HepG2 (cell line): ENCODE data around the gene STX1B. TPM values are rescaled to one million over a fixed set of nuclear protein-coding genes. Genes with fewer than 3 reads are reported as not detected.

Source experiments
- AHDC1 ChIP-seq: sonication (generic); formaldehyde crosslinking; IDR thresholded peaks from 2 replicates; pipeline ENCODE4 v1.5.1; 2020; ENCODE audit warnings: mild to moderate bottlenecking, missing genetic modification reagents, borderline replicate concordance
- CERS6 ChIP-seq: sonication (generic); formaldehyde crosslinking; IDR thresholded peaks from 2 replicates; pipeline ENCODE4 v1.5.0; 2020; ENCODE audit warnings: missing genetic modification reagents
- DBP ChIP-seq: sonication (generic); formaldehyde crosslinking; IDR thresholded peaks from 2 replicates; pipeline ENCODE4 v1.4.0; 2020; ENCODE audit warnings: missing genetic modification reagents; ENCODE audit errors: not compliant biosample characterization
- GRHL1 ChIP-seq: sonication (generic); formaldehyde crosslinking; conservative IDR thresholded peaks from 2 replicates; pipeline ENCODE4 v1.8.0; 2022; ENCODE audit warnings: missing genetic modification reagents
- PTBP1 ChIP-seq: fragments of 200-400 bp; formaldehyde crosslinking; IDR thresholded peaks from 2 replicates; pipeline ENCODE4 v1.6.1; 2018; ENCODE audit warnings: low read length, low read depth; ENCODE audit not compliant: poor library complexity, severe bottlenecking
- RAD51 ChIP-seq: fragments of 450-650 bp; IDR thresholded peaks from 2 replicates; pipeline ENCODE4 v1.6.1; 2016; ENCODE audit warnings: borderline replicate concordance
- SIX4 ChIP-seq: sonication (generic); formaldehyde crosslinking; IDR thresholded peaks from 2 replicates; pipeline ENCODE4 v1.4.0; 2020; ENCODE audit warnings: missing genetic modification reagents
- TFDP1 ChIP-seq: IDR thresholded peaks from 2 replicates; pipeline ENCODE4 v1.6.1; 2016; ENCODE audit warnings: missing compliant biosample characterization, missing genetic modification reagents, borderline replicate concordance
- TGIF2 ChIP-seq: IDR thresholded peaks from 2 replicates; pipeline ENCODE4 v1.6.1; 2016; ENCODE audit warnings: control low read depth, missing compliant biosample characterization
- ZBTB7A ChIP-seq: sonication (generic); formaldehyde crosslinking; IDR thresholded peaks from 2 replicates; pipeline ENCODE4 v1.8.0; 2022; ENCODE audit warnings: mild to moderate bottlenecking, missing genetic modification reagents
- ZSCAN21 ChIP-seq: sonication (generic); formaldehyde crosslinking; IDR thresholded peaks from 2 replicates; pipeline ENCODE4 v1.8.0; 2022; ENCODE audit warnings: mild to moderate bottlenecking, missing genetic modification reagents, moderate library complexity, borderline replicate concordance
- polyA plus RNA-seq, 8 experiments: library from polyadenylated mRNA; depleted of rRNA in 3 of 8; stranded (reverse) in 7 of 8; unstranded in 1 of 8; fragments of >200 nt; fragmentation: Illumina TruSeq in 4 of 8; extraction: Trizol in 4 of 8; gene quantifications; 2 replicates each; pipeline versions ENCODE4 v1.2.1 to v1.2.3, GENCODE V29; 2011 to 2016; ENCODE audit warnings: low read depth in 4 of 8, missing spikeins in 1 of 8, mixed read lengths in 1 of 8; ENCODE audit not compliant: insufficient read depth in 1 of 8
- total RNA-seq, 5 experiments: library from RNA; depleted of rRNA; stranded (reverse); fragments of >200 nt; fragmentation: Illumina TruSeq; extraction: Trizol; gene quantifications; 2 replicates each; pipeline ENCODE4 v1.2.3, GENCODE V29; 2016; ENCODE audit warnings: low read depth in 1 of 5

Gene STX1B
- total and polyA plus RNA-seq, 2 of the 13 experiments (the other 11 are each of a cell fraction or from before 2014, with no cell fraction given), result 2.1 to 3.0 TPM

- TF ChIP-seq GRHL1 (CRISPR knock-in tag), result no peak
- TF ChIP-seq AHDC1 (CRISPR knock-in tag), result no peak
- TF ChIP-seq CERS6 (CRISPR knock-in tag), result 0 out of 2 replicates have a peak, but pooled peaks have one; percentile 40
- TF ChIP-seq TFDP1, result peak; percentile 81; the same call in 1 of the 2 replicates
- TF ChIP-seq TGIF2, result peak; percentile 56
- no peak for TF ChIP-seq DBP (CRISPR knock-in tag)
- TF ChIP-seq RAD51, result peak; percentile 97
- 0 out of 2 replicates have a peak, but pooled peaks have one; percentile 85 for TF ChIP-seq ZSCAN21
- peak; percentile 56; the same call in 1 of the 2 replicates for TF ChIP-seq SIX4 (CRISPR knock-in tag)
- peak; percentile 91 for TF ChIP-seq ZBTB7A (CRISPR knock-in tag)
- TF ChIP-seq PTBP1, result no peak
These were observed 22.6 kb upstream of the STX1B start, which contains the start of gene STX4 (continued) for GRCh38 chr16:31032736-31033708.
